ENCODE results near the gene NEBL.

NEBL gene

DNA sequence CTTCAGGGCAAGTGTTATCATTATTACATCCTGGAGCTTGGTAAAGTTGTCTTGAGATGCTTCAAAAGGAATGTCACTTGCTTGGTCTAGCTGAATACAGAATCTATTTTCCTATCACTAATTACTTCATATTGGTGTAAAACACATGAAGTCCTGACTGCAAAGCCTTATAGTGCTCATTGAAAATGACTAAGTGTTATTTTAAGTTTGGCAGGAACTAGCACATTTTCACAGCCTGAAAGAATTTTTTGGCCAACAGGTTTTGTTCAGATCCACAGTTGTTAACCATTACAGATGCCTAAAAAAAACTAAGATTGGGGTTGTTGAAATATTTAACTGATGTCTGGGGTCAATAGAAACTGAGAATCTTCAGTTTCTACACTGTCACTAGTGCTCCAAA, 149.3 kb downstream of the NEBL start:
- Mint-ChIP-seq H3K4me1 (no peaks in the 10 kb centered on the region), H3K4me3 (no peak overlapping the region), H3K27ac (no peak overlapping the region), H3K36me3 (no peaks in the 10 kb centered on the region), H3K27me3 (no peaks in the 10 kb centered on the region), H3K9me3 (peaks cover 23% of the 10 kb centered on the region)
- DNase-seq, result no peak
- CTCF ChIA-PET, result no interaction called here

DNA sequence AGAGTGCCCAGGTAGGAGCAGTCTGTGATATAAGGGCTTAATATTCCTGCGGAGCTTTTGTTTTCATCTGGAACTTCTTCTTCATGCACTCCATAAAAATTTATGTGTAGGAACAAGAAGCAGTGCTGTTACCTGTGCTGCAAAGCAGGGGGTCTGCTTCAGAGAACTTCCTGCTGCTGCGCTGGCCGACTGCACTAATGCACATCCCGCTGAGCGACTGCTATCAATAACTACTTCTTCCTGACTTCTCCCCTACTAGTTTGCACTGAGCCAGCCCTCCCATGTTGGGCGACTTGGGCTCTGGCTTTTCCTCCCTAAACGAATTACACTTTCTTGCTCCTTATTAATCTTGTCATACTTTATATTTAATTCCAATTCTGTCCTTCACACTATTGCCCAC, 150.3 kb downstream of the NEBL start:
- H3K9me3 Mint-ChIP-seq, result peaks cover 24% of the 10 kb centered on the region
- CTCF ChIA-PET, result no interaction called here
- no peak overlapping the region for H3K27ac Mint-ChIP-seq
- no peaks in the 10 kb centered on the region for H3K36me3 Mint-ChIP-seq
- no peak overlapping the region for H3K4me3 Mint-ChIP-seq
- no peak for DNase-seq
- H3K27me3 Mint-ChIP-seq, result no peaks in the 10 kb centered on the region
- no peaks in the 10 kb centered on the region for H3K4me1 Mint-ChIP-seq

- DNase-seq, result no peak
- Mint-ChIP-seq H3K4me3 (no peak overlapping the region), H3K27ac (no peak overlapping the region), H3K4me1 (no peaks in the 10 kb centered on the region), H3K9me3 (peaks cover 27% of the 10 kb centered on the region), H3K27me3 (no peaks in the 10 kb centered on the region), H3K36me3 (no peaks in the 10 kb centered on the region)
- CTCF ChIA-PET, result no interaction called here
These were observed 151.3 kb downstream of the NEBL start for GRCh38 chr10:20745556-20746375.

- Mint-ChIP-seq H3K4me1 (no peaks in the 10 kb centered on the region), H3K27ac (no peak overlapping the region), H3K9me3 (peaks cover 20% of the 10 kb centered on the region), H3K4me3 (no peak overlapping the region), H3K27me3 (no peaks in the 10 kb centered on the region), H3K36me3 (no peaks in the 10 kb centered on the region)
- CTCF ChIA-PET, result no interaction called here
- no peak for DNase-seq
These were observed 152.3 kb downstream of the NEBL start for GRCh38 chr10:20744821-20745220.

- Mint-ChIP-seq H3K9me3 (peaks cover 19% of the 10 kb centered on the region), H3K4me3 (no peak overlapping the region), H3K27ac (no peak overlapping the region), H3K4me1 (no peaks in the 10 kb centered on the region), H3K27me3 (no peaks in the 10 kb centered on the region), H3K36me3 (no peaks in the 10 kb centered on the region)
- CTCF ChIA-PET, result no interaction called here
- no peak for DNase-seq
These were observed 153.2 kb downstream of the NEBL start for GRCh38 chr10:20743942-20744341.

GRCh38 chr10:20742737-20743541, 154.2 kb downstream of the NEBL start:
- Mint-ChIP-seq H3K4me3 (no peak overlapping the region), H3K9me3 (peaks cover 16% of the 10 kb centered on the region), H3K27me3 (no peaks in the 10 kb centered on the region), H3K36me3 (no peaks in the 10 kb centered on the region), H3K27ac (no peak overlapping the region), H3K4me1 (no peaks in the 10 kb centered on the region)
- CTCF ChIA-PET, result no interaction called here
- no peak for DNase-seq

DNA sequence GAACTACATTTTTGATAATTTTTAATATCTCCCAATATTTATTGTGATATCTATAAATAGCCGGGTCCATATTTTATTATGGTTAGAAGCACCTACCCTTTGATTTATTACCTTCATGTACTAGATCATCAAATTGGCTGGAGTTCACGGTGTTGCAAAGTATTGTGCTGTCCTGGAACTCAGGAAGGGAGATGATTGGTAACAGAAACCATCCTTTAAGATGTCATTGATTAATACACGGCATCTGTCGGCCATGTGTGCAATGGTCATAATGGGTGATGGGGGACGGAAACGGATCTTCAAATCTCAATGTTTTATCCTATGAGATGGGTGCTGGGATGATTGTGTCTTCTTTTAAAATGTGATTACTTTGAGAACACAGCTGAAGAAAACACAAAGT, 157.0 kb downstream of the NEBL start:
- Mint-ChIP-seq H3K4me3 (no peak overlapping the region), H3K9me3 (peaks cover 10% of the 10 kb centered on the region), H3K27ac (no peak overlapping the region), H3K27me3 (no peaks in the 10 kb centered on the region), H3K36me3 (no peaks in the 10 kb centered on the region), H3K4me1 (no peaks in the 10 kb centered on the region)
- DNase-seq, result no peak
- CTCF ChIA-PET, result no interaction called here

GRCh38 chr10:20737107-20737506, 160.0 kb downstream of the NEBL start:
- DNase-seq, result no peak
- Mint-ChIP-seq H3K27ac (no peak overlapping the region), H3K9me3 (peaks cover 13% of the 10 kb centered on the region), H3K27me3 (no peaks in the 10 kb centered on the region), H3K4me3 (no peak overlapping the region), H3K36me3 (no peaks in the 10 kb centered on the region), H3K4me1 (no peaks in the 10 kb centered on the region)
- CTCF ChIA-PET, result no interaction called here
